ENCODE measurements around the gene LRRC37A3. TPM values are rescaled to one million over a fixed set of nuclear protein-coding genes. Genes with fewer than 3 reads are reported as not detected.

Gene LRRC37A3
- total RNA-seq, 4 donors from 2014 or later: 1.3 to 6.5 (median 4.1) TPM

Small RNAs within 50 kb of the gene (small RNA-seq; reads per million reads assigned to genes)
- not detected for gene AC037487.3
- not detected for gene AC103810.6
- not detected for gene AC103810.7
- gene RDM1P4: not detected
- not detected for gene RN7SL404P
- not detected for gene RNU7-115P

Other genes starting within 250 kb of the LRRC37A3 start
- 10 to 100 TPM; 48.8 to 92.5 (median 63.3) TPM for gene GNA13, start 137.3 kb upstream of the LRRC37A3 start, total RNA-seq
- 1 to 10 TPM; 1.1 to 5.6 (median 3.4) TPM for gene RGS9, start 217.9 kb upstream of the LRRC37A3 start, total RNA-seq

All from omental fat pad (tissue), 4 donors.